Fibroblast of skin of abdomen (primary cell): ENCODE measurements around the gene CD209.

Source experiments
- DNase-seq: peaks from one replicate; pipeline ENCODE4 v3.0.0-alpha.2; 2013

Gene CD209

GRCh38 chr19:7737215-7737614, 10.1 kb downstream of the CD209 start:
- DNase-seq: no peak

GRCh38 chr19:7736148-7736547, 11.2 kb downstream of the CD209 start:
- no peak for DNase-seq

- DNase-seq: no peak
Observed at GRCh38 chr19:7734220-7735203, 12.8 kb downstream of the CD209 start.

GRCh38 chr19:7733376-7733775, 14.0 kb downstream of the CD209 start:
- no peak for DNase-seq

GRCh38 chr19:7732045-7732444, 15.3 kb downstream of the CD209 start, which contains the start of gene CLEC4G:
CLEC4G (minus strand) TSS chr19:7732110; CDS start chr19:7732102, 8 bp downstream.
- DNase-seq: no peak

- no peak for DNase-seq
Observed at GRCh38 chr19:7731615-7732014, 15.7 kb downstream of the CD209 start.

GRCh38 chr19:7731218-7731595, 16.1 kb downstream of the CD209 start:
- DNase-seq: no peak

- DNase-seq: no peak
Observed at GRCh38 chr19:7730286-7731217, 16.8 kb downstream of the CD209 start.

- DNase-seq: no peak
Observed at GRCh38 chr19:7729831-7730285, 17.5 kb downstream of the CD209 start.

- no peak for DNase-seq
Observed at GRCh38 chr19:7729211-7729610, 18.1 kb downstream of the CD209 start.

GRCh38 chr19:7725791-7726190, 21.5 kb downstream of the CD209 start:
- DNase-seq: no peak

GRCh38 chr19:7722231-7722651, 25.1 kb downstream of the CD209 start:
- no peak for DNase-seq

GRCh38 chr19:7720351-7720750, 27.0 kb downstream of the CD209 start:
- no peak for DNase-seq

GRCh38 chr19:7718668-7719067, 28.7 kb downstream of the CD209 start:
- DNase-seq: no peak

GRCh38 chr19:7716762-7717161, 30.6 kb downstream of the CD209 start:
- DNase-seq: no peak

- no peak for DNase-seq
Observed at GRCh38 chr19:7715671-7716070, 31.7 kb downstream of the CD209 start.

GRCh38 chr19:7710616-7711015, 36.7 kb downstream of the CD209 start:
- DNase-seq: no peak

GRCh38 chr19:7709932-7710460, 37.3 kb downstream of the CD209 start:
- no peak for DNase-seq

GRCh38 chr19:7706955-7707456, 40.3 kb downstream of the CD209 start:
- DNase-seq: no peak

GRCh38 chr19:7706188-7706954, 41.0 kb downstream of the CD209 start:
- no peak for DNase-seq

GRCh38 chr19:7705387-7706187, 41.7 kb downstream of the CD209 start:
- DNase-seq: no peak
